Left hindlimb (tissue), 1 donor: Measurements from ENCODE around the gene FAM180A.
"Not testable (repeated sequence)": the region's sequence is repeated elsewhere in the genome, so short reads cannot be mapped to it uniquely, and the experiment has no call there.

Experiments used
- DNase-seq: peaks from one replicate; pipeline ENCODE4 v3.0.0-alpha.2; 2018

FAM180A gene

DNA sequence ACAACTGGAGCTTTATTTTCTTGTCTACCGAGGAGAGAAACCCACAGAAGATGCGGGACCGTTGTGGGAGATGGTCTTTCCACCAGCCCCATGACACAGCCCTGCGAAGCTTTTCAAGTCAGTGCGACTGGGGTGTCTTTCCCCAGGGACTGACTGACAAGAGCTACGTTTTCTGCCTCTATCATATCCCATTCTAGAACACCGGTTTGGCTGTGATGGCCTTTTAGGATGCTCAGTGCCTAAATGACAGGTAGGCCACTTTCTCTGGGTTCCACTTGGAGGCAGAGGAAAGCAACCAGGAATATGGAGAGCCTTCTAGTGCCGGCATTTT, 37.5 kb downstream of the FAM180A start:
- no peak for DNase-seq

DNA sequence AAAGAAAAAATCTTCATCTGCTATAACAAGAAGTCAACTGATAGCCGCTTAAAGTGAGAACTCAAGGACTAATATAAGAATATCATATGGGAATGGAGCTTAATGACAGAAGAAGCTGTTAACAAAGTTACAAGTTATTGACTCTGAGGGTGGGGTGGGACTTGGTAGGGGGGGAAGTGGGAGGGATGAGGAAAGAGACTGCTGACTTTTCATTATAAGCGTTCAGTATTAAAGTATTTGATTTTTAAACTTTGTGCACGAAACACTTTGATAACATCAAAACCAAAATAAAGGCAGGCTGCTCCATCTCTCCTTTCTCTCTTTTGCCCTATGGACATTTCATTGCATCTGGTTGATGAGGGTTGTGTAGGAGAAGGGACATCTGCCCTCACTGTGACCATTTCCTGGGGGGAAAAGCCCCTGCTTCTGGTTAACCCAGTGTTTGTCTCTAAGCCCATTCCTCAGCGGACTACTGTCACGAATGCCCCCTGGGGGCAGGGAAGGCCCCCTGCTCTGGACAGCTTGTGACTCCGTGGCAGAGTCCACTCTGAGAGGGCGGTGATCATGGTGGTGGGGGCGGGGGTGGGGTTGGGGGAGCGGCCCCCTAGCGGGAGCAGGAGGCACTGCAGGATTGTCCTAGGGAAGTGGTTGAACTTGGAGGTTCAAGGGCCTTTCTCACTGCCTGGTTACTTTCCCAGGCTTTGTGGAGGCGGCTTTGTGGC, 38.0 kb downstream of the FAM180A start:
- no peak for DNase-seq

DNA sequence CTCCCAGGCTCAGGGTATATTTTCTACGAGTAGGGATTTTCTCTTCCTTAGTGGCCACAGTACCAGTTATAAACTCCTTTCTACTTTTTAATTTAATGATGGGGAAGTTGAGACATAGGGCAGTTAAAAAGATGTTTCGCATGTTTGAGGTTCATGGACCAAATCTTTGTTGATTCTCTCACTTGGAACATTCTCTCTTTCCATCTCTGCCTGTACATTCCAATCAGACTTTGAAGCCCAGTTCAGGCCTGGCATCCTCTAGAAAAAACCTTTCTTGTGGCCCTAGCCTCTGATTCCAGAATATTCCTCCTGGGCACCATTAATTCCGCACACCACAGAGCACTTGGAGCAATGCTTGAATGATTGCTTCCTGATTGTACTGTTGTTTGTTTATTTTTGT, 39.1 kb downstream of the FAM180A start:
- no peak for DNase-seq

DNA sequence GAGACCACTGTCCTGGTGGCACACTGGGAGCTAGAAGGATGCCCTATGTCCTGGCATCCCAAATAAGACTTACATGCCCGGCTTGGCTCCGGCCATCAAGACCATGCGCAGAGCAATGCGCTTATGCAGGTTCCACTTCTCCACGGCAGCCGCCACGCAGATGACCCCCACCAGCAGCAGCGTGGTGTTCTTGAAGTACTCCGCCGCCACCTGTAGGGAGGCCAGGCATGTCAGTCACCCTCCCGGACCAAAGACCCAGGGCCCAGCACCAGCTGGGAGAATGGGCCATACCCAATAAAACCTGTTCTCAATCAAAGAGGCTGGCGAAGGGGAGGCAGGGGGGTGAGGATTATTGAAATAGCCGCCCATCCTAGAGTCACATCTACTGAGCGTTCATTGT, 40.6 kb downstream of the FAM180A start:
- DNase-seq: no peak

DNA sequence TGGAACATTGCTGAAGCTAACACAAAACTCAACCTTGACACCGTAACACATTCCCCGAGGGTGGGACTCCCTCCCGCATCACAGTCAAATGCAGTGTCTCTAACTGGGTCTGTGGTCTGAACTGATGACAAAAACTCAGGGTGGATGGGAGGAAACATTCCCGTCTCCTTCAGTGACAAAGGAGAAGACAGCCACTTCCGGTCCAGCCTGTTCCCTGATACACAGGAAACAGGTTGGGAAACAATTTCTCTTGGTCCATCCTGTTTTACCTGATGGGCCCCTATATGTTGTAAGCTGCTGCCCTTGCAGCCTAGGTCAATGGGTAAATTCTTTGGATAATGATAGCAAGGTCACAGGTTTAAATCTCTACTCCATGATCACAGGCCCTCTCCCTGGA, 41.0 kb downstream of the FAM180A start:
- DNase-seq: no peak

DNA sequence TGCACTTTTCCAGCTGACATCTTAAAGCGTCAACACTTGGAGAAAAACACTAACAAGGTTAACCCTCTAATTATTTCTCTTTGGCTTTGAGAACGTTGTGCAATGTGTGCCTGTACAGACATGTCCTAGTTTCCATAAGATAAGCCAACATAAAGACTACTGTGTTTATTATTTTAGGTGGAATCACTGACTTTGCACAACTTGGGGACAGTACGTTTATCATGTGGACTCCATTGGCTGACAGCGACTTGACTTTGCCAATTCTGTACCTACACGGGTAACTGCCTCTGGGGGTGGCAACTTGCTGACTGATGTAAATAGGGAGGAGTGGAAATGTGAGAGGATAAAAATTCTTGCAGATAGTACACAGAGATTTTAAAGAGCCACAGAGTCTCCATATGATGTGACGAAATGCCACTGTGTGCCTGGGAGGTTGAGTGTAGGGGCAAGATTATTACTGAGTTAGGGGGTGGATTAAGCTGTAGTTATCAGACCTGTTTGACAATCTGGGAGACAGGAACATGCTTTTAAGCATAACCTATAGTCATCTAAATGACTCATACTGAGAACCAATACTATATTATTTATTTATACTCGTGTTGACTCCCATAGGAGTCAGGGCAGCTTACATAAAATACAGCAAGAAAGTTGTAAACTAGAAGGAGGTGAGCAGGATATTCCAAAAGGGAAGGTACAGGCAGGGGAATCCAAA, 41.6 kb downstream of the FAM180A start:
- no peak for DNase-seq

DNA sequence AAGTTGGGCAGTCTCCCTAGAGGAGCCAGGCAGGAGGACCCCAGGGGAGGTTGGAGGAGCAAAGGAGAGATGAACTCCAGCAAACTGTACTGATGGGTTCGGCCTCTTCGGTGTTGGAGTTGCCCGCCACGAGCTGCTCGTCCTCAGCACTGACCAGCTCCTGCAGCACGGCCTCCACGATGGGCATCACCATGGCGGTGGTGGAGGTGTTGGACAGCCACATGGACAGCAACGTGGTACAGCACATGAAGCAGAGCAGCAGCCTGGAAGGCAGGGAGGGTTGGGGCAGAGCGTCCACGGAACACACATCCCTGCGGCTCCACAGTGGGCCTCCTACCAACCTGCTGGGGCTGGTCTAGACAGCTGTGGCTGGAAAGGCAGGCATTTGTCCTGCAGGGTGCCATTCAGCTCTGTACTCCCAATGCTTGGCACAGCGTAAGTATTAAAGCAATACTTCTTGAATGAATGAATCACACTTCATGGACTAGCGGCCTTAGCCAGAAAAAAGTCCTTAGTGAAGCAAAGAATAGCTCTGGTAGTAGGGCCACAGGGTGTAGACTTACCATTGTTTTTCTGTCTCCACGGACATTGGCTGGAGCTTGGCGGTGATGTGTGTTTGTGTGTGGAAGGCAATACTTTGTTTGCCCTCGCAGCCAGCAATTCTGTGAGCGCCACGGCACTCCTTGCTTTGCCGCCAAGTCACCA, 42.4 kb downstream of the FAM180A start:
- no peak for DNase-seq

DNA sequence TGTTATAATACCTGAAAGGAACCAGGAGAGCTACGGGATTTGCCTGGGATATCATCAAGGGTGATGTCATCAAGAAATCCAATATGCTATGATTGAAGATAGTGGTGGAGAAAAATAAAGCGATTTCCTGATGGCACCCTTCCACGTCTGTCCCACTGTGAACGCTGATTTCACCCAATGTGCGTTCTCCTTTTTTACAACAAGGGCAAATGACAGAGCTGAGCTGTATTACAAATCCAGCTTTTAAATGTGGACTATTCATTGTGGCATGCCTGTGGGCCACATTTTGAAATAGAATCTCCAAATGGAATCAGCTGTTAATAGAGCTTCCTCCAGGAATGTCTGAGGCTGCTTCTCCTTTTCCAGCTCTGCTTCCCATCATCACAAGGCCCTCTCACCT, 43.9 kb downstream of the FAM180A start:
- no peak for DNase-seq

DNA sequence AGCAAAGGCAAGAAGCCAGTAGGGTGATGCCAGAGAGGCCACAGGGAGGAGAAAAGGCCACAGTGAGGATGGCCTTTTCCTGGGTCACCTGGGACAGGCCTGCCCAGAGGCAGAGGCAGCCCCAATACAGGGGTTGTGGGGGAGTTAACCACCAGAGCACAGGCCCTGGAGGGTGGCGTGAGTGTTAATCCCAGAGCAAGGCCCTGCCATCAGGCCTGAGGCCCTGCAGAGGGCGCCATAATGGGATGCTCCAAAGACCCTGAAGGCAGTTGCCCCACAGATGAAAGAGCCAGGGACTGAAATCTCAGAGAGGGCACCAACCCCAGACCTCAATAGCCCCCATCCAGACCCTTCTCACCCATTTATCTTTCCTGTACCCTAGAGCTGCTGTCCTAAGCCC, 44.5 kb downstream of the FAM180A start:
- DNase-seq: no peak

DNA sequence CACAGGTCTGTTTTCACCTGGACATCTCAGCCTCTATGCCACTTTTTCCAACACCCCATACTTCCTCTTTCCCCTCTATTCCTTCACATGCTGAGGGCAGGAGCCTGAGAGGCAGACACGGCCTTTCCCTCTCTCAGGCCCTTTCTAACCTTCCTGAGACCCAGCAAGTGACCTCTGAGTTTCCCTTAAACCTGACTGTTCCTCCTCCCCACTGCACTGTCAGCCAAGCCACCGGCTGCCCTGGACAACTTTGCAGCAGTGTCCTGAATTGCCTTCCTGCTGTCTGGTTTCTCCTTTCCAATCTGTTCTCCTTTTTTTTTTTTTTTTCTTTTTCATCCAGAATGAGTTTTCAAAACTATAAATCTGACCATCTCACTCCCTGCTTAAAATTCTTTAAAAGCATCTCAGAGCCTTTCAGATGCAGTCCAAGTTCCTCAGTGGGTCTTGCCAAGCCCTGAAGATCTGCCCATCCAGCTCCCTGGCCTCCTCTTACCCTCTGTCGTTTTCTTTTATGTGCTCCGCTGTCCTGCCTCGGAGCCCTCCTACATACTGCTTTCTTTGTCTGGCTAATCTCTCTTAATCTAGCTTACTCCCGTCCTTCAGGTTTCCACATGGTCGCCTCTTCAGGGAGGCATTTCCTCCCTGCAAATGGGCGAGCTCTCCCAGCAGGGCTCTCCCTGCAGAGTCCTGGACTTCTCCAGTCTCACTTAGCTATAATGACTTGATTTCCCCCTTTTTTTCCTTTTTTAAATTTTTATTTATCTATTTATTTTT, 51.1 kb downstream of the FAM180A start:
- DNase-seq: no peak

DNA sequence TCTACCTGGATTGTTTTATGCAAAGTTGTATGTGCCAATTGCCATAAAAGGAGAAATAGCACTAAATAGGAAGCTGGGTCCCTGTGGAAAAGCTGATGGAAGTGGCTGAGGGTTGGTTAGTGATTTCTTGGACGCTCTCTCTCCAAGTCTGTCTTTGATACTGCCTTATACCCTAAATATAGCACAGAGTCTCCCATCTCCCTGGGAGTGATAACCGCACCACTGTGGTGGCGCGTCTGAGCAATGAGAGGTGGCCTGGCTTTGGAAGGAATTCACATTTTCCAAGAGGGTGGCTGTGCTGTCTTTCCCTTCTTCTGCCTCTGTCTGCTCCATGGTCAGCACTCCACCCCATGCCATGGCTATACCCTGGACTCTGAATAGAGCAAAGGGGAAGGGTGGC, 55.1 kb downstream of the FAM180A start:
- DNase-seq: no peak

DNA sequence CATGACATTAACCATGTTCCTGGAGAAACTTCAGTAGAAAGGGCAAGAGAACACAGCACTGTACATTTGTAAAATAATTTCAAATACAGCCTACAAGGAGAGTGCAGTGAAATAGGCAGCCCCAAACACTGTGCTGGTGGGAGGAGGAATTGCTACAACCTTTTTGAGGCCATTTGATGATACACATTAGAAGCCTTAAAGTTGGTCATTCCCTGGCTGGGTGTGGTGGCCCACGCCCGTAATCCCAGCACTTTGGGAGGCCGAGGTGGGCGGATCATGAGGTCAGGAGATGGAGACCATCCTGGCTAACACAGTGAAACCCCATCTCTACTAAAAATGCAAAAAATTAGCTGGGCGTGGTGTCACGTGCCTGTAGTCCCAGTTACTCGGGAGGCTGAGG, 56.0 kb downstream of the FAM180A start:
- DNase-seq: not testable (repeated sequence)

DNA sequence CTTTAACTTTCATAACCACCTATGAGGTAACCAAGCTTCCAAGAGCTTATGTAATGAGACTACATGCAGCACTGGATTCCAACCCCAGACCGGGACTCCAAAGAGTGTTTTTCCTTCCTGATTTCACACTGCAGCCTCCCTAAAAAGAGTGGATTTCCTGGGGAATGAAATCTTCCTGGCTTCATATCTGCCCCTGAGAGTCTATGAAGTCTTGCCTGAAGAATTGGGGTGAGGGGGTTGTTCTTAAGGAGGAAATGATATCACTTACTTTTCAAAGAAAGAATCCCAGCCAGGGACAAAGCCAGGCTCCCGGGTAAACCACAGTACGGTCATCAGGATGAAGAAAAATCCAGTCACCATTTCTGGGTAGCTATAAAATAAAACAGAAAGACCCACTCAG, 56.6 kb downstream of the FAM180A start:
- DNase-seq: no peak

DNA sequence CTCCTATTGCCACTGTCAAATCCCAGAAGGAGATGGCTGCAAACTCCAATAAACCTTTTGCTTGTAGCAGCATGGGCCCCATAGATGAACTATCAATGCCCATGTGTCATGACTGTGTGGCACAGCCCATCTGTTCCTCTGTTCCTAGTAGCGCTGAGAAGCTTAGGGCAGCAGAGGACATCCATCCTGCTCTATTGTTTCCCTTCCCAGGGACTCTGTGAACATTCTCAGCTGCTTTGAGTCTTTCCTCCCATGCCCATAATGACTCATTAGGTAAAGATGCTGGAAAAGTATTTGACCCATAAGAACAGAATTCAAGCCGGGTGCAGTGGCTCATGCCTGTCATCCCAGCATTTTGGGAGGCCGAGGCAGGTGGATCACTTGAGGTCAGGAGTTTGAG, 58.0 kb downstream of the FAM180A start:
- no peak for DNase-seq

DNA sequence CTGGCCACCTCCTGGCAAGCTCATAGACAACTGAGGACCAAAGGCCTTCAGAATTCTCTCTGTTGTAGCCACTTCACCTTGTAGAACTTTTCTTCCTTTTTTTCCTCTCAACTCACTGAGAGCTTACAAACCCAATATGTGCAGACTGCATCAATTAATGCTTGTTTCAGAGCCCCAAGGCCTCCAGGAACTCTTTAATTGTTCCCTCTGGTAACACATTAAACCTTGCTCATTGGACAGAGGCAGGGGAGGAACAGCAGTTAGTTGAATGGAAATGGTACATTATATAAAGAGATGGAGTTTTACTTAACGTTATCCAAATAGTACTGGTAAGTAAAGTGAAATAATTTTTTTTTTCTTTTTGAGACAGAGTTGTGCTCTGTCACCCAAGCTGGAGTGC, 61.1 kb downstream of the FAM180A start:
- no peak for DNase-seq

DNA sequence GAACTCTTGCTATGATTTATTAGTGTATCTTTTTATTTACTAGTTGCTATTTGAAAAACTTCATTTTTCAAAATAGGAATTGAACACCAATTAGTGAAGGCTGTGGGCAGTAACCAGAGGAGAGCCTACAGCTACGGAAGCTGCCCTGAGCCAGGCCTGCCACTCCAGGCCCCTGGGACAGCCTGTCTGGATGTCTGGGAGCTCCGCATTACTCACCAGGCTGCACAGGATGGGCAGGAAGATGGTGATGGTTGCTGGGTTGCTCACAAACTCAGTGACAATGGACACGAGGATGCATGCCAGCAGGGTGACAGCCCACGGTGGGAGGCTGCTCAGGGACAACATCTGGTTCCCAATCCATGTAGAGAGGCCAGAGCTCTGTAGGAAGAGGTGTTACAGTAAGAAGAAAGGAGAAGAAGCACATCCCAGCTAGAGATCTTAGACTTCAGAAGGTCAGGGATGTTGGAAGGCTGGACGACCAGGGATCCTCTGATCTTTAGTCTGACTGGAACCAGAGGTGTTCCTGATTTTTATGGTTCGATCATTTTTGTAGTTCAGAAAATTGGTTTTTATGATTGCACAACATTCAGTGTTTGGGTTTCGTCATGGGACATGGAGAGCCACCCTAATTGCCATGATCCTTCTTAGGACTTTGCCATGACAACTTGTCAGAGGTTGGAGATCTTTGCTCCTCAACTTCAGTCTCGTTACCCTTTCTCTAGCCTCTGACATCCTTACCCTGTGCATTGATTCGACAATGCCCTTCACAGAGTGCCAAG, 63.1 kb downstream of the FAM180A start:
- no peak for DNase-seq

DNA sequence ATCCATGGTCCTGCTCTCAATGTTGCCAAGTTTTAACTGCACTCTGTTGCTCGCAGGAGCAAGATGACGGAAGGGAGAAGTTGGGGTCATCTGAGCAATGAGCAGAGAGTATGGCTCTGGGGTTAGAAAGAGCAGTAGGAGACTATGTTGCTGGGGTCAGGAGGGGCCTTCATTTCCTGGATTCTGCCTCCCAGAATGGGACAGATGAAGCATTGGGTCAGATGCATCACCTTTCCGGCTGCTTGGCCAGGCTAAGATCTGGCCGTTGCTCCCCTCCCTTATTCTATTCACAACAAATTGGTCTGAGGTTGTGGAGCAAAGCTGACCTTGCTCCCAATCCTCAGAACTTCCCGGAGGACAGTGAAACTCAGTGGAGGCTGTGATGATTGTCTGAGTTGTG, 63.9 kb downstream of the FAM180A start:
- no peak for DNase-seq

DNA sequence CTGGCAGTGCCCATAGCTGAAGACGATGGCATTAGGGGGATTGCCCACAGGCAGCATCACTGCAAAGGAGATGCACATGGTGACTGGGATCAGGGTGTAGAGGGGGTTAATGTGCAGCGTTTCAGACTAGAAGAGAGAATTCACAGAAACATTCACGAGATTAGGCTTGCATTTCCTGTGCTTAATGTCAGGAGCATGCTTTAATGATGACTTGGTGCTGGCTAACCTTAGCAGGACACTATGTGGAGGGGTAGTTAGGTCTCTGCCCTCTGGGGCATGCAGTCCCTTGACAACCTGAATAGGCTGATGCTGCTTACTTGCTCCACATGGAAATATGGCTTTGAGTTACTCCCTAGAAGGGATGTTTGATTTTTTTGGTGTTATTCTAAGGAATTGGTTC, 64.5 kb downstream of the FAM180A start:
- no peak for DNase-seq

DNA sequence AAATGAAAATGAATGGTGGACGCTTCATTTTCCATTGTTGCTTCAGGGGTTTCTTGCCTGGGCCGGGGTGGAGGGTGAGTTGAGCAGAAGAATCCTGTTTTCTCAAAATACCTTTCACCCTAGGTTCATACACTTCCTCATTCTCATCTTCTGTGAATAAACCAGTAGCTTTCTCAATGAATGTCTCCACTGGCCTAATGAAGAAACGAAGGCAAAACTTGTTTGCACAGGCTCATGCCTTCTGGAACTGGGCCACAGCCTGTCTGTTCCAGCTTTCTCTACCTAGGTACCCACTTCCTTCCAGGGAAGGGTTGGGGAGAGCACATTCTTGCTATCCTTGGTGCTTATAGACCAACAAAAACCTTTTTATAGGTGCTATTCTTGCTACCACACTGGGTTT, 65.0 kb downstream of the FAM180A start:
- DNase-seq: no peak

DNA sequence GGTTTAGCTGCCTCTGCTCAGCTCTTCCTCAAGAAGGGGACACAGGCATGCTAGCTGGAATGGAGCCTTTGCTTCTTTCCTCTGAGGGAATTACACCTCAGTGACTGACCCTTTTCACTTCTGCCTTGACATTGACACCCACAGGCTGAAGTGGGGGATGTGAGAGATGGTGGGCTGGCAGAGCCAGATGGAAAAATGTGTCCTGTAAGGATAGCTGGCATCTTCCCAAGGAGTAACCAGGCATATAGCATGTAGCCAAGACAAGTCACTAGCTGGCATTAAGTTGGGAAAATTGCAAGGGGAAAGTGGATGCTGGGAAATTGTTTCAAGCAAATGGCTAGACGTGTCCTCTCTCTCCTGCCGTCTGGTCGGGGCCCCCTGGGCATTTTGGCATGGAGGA, 66.4 kb downstream of the FAM180A start:
- DNase-seq: no peak

DNA sequence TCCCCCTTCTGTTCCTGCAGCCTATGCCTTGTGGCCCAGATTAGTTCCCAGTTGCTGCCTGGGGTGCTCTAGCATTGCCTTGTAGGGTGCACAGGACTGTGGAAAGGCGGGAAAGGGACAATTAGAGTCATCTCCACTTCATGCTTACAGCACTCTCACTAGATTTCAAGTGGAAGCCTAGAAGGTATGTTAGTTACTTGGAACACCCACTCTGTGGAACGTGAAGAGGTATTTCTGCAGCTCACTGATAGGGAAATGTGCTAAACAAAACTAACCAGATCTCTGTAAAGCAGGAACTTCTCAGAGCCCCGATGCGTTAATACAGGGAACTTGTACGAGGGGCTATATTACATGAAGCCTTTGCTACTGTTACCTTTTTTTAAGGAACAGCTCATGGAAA, 66.9 kb downstream of the FAM180A start:
- no peak for DNase-seq
